GM18520 (cell line): ENCODE data around the gene TNIK.
"Not testable (repeated sequence)": the region's sequence is repeated elsewhere in the genome, so short reads cannot be mapped to it uniquely, and the experiment has no call there.

ENCODE experiments used
- ATAC-seq: cut with Tn5 transposase; IDR thresholded peaks from one replicate; pipeline ENCODE4 v1.9.1; 2021; ENCODE audit not compliant: unreplicated experiment

TNIK gene

GRCh38 chr3:171317171-171317570 lies 143.0 kb downstream of the TNIK start:
- ATAC-seq = no peak

GRCh38 chr3:171315919-171316318 lies 144.3 kb downstream of the TNIK start:
- no peak for ATAC-seq

- ATAC-seq = no peak
Measured at GRCh38 chr3:171315101-171315500, 145.1 kb downstream of the TNIK start.

GRCh38 chr3:171314341-171314740 lies 145.9 kb downstream of the TNIK start:
- no peak for ATAC-seq

GRCh38 chr3:171313702-171314101 lies 146.5 kb downstream of the TNIK start:
- ATAC-seq = no peak

GRCh38 chr3:171312741-171313140 lies 147.5 kb downstream of the TNIK start:
- ATAC-seq = no peak

- no peak for ATAC-seq
Measured at GRCh38 chr3:171311784-171312183, 148.4 kb downstream of the TNIK start.

- ATAC-seq = no peak
Measured at GRCh38 chr3:171309906-171310359, 150.3 kb downstream of the TNIK start.

GRCh38 chr3:171307988-171308387 lies 152.2 kb downstream of the TNIK start:
- no peak for ATAC-seq

- no peak for ATAC-seq
Measured at GRCh38 chr3:171307046-171307585, 153.1 kb downstream of the TNIK start.

GRCh38 chr3:171306631-171307030 lies 153.6 kb downstream of the TNIK start:
- ATAC-seq = no peak

GRCh38 chr3:171305823-171306222 lies 154.4 kb downstream of the TNIK start:
- not testable (repeated sequence) for ATAC-seq

- ATAC-seq = not testable (repeated sequence)
Measured at GRCh38 chr3:171304498-171304897, 155.7 kb downstream of the TNIK start.

GRCh38 chr3:171304017-171304416 lies 156.2 kb downstream of the TNIK start:
- not testable (repeated sequence) for ATAC-seq

GRCh38 chr3:171301998-171302397 lies 158.2 kb downstream of the TNIK start:
- no peak for ATAC-seq

- ATAC-seq = no peak
Measured at GRCh38 chr3:171301002-171301401, 159.2 kb downstream of the TNIK start.

- no peak for ATAC-seq
Measured at GRCh38 chr3:171297951-171298350, 162.3 kb downstream of the TNIK start.

- no peak for ATAC-seq
Measured at GRCh38 chr3:171297207-171297606, 163.0 kb downstream of the TNIK start.

GRCh38 chr3:171295484-171296373 lies 164.5 kb downstream of the TNIK start:
- no peak for ATAC-seq

- peak; percentile 76 for ATAC-seq
Measured at GRCh38 chr3:171293142-171293782, 166.9 kb downstream of the TNIK start.

GRCh38 chr3:171290680-171291079 lies 169.5 kb downstream of the TNIK start:
- no peak for ATAC-seq

GRCh38 chr3:171289291-171289690 lies 170.9 kb downstream of the TNIK start:
- ATAC-seq = no peak
